GM18867 (cell line): ENCODE data around the gene C10orf71.
A peak's percentile ranks its signal among the peaks of the same experiment; 100 is the strongest.

Source experiments
- ATAC-seq: cut with Tn5 transposase; IDR thresholded peaks from one replicate; pipeline ENCODE4 v1.9.1; 2021; ENCODE audit warnings: mild to moderate bottlenecking, moderate library complexity; ENCODE audit not compliant: unreplicated experiment

Gene C10orf71

GRCh38 chr10:49293208-49293603 lies 5.8 kb upstream of the C10orf71 start:
- no peak for ATAC-seq

GRCh38 chr10:49294731-49295130 lies 4.2 kb upstream of the C10orf71 start:
- no peak for ATAC-seq

GRCh38 chr10:49295297-49295696 lies 3.7 kb upstream of the C10orf71 start:
- ATAC-seq, result no peak

- ATAC-seq, result no peak
Observed at GRCh38 chr10:49296382-49296781, 2.6 kb upstream of the C10orf71 start.

- ATAC-seq, result no peak
Observed at GRCh38 chr10:49296836-49297235, 2.1 kb upstream of the C10orf71 start.

GRCh38 chr10:49297818-49298670 lies 926 bp upstream of the C10orf71 start:
- no peak for ATAC-seq

GRCh38 chr10:49298671-49298982 lies 343 bp upstream of the C10orf71 start:
- ATAC-seq, result no peak

GRCh38 chr10:49299816-49300139 lies 808 bp downstream of the C10orf71 start:
- peak; percentile 69 for ATAC-seq

GRCh38 chr10:49300140-49300974 lies 1.4 kb downstream of the C10orf71 start:
- peak; percentile 94 for ATAC-seq

- no peak for ATAC-seq
Observed at GRCh38 chr10:49301302-49301701, 2.3 kb downstream of the C10orf71 start.

- no peak for ATAC-seq
Observed at GRCh38 chr10:49302088-49302487, 3.1 kb downstream of the C10orf71 start.

- ATAC-seq, result no peak
Observed at GRCh38 chr10:49303711-49304110, 4.7 kb downstream of the C10orf71 start.

- ATAC-seq, result no peak
Observed at GRCh38 chr10:49304137-49304536, 5.2 kb downstream of the C10orf71 start.

- no peak for ATAC-seq
Observed at GRCh38 chr10:49307921-49308320, 9.0 kb downstream of the C10orf71 start.

GRCh38 chr10:49308881-49309280 lies 9.9 kb downstream of the C10orf71 start:
- no peak for ATAC-seq

GRCh38 chr10:49309691-49310411 lies 10.9 kb downstream of the C10orf71 start:
- ATAC-seq, result no peak

GRCh38 chr10:49310460-49310859 lies 11.5 kb downstream of the C10orf71 start:
- no peak for ATAC-seq

GRCh38 chr10:49310901-49311554 lies 12.1 kb downstream of the C10orf71 start:
- no peak for ATAC-seq

- ATAC-seq, result no peak
Observed at GRCh38 chr10:49311555-49312236, 12.7 kb downstream of the C10orf71 start.

- ATAC-seq, result no peak
Observed at GRCh38 chr10:49312246-49312869, 13.4 kb downstream of the C10orf71 start.
